ENCODE results near the gene C11orf52. TPM values are rescaled to one million over a fixed set of nuclear protein-coding genes. Genes with fewer than 3 reads are reported as not detected.

Gene C11orf52
- total RNA-seq, result 3.1 and 5.0 TPM in 2 replicates

- peak; percentile 67 for DNase-seq (ENCODE audit: low read depth)
- Histone ChIP-seq H3K4me3 (ENCODE audit: low read depth, low read length) (peak within 1 kb of the TSS; percentile 32), H3K27me3 (ENCODE audit: control insufficient read depth, insufficient read depth, low read length) (no peaks in the 10 kb centered on the region), H3K36me3 (ENCODE audit: control insufficient read depth, insufficient read depth, low read length) (no peaks in the 10 kb centered on the region)
- no peak for TF ChIP-seq CTCF (IDR thresholded peaks at IDR 0.05; ENCODE audit: insufficient read depth, low read length, poor library complexity, severe bottlenecking)
Observed at GRCh38 chr11:111918390-111919256, at the start of gene C11orf52. TSS of gene C11orf52 (plus strand) at chr11:111918913. CDS start at chr11:111918973, 60 bp downstream.

GRCh38 chr11:111870113-111870512 is 48.6 kb upstream of the C11orf52 start:
- Histone ChIP-seq H3K27me3 (ENCODE audit: control insufficient read depth, insufficient read depth, low read length) (no peaks in the 10 kb centered on the region), H3K36me3 (ENCODE audit: control insufficient read depth, insufficient read depth, low read length) (no peaks in the 10 kb centered on the region), H3K4me3 (ENCODE audit: low read depth, low read length) (no peak overlapping the region)
- DNase-seq (ENCODE audit: low read depth), result no peak
- TF ChIP-seq CTCF (IDR thresholded peaks at IDR 0.05; ENCODE audit: insufficient read depth, low read length, poor library complexity, severe bottlenecking), result no peak

GRCh38 chr11:111870522-111870885 is 48.2 kb upstream of the C11orf52 start:
- no peak for DNase-seq (ENCODE audit: low read depth)
- H3K4me3 ChIP-seq (ENCODE audit: low read depth, low read length), result peak overlapping the region; percentile 62
- no peaks in the 10 kb centered on the region for H3K27me3 ChIP-seq (ENCODE audit: control insufficient read depth, insufficient read depth, low read length)
- TF ChIP-seq CTCF (IDR thresholded peaks at IDR 0.05; ENCODE audit: insufficient read depth, low read length, poor library complexity, severe bottlenecking), result no peak
- no peaks in the 10 kb centered on the region for H3K36me3 ChIP-seq (ENCODE audit: control insufficient read depth, insufficient read depth, low read length)

- no peaks in the 10 kb centered on the region for H3K36me3 ChIP-seq (ENCODE audit: control insufficient read depth, insufficient read depth, low read length)
- DNase-seq (ENCODE audit: low read depth), result no peak
- H3K27me3 ChIP-seq (ENCODE audit: control insufficient read depth, insufficient read depth, low read length), result no peaks in the 10 kb centered on the region
- TF ChIP-seq CTCF (IDR thresholded peaks at IDR 0.05; ENCODE audit: insufficient read depth, low read length, poor library complexity, severe bottlenecking), result peak; percentile 23
- H3K4me3 ChIP-seq (ENCODE audit: low read depth, low read length), result peak within 1 kb of the TSS; percentile 62
Observed at GRCh38 chr11:111870886-111871692, 47.6 kb upstream of the C11orf52 start, which contains the start of gene ALG9. TSS of gene ALG9 (minus strand) at chr11:111871581. CDS start at chr11:111871482, 99 bp downstream.

- Histone ChIP-seq H3K27me3 (ENCODE audit: control insufficient read depth, insufficient read depth, low read length) (no peaks in the 10 kb centered on the region), H3K36me3 (ENCODE audit: control insufficient read depth, insufficient read depth, low read length) (no peaks in the 10 kb centered on the region), H3K4me3 (ENCODE audit: low read depth, low read length) (peak overlapping the region; percentile 62)
- no peak for TF ChIP-seq CTCF (IDR thresholded peaks at IDR 0.05; ENCODE audit: insufficient read depth, low read length, poor library complexity, severe bottlenecking)
- no peak for DNase-seq (ENCODE audit: low read depth)
Observed at GRCh38 chr11:111871693-111872161, 47.0 kb upstream of the C11orf52 start.
